GM19455 (cell line): Measurements from ENCODE around the gene SFMBT1.

Source experiments
- ATAC-seq: cut with Tn5 transposase; IDR thresholded peaks from one replicate; pipeline ENCODE4 v1.9.1; 2021; ENCODE audit not compliant: unreplicated experiment

The SFMBT1 gene

GRCh38 chr3:52925405-52926313 lies 120.2 kb downstream of the SFMBT1 start:
- ATAC-seq = no peak

GRCh38 chr3:52923963-52924362 lies 121.9 kb downstream of the SFMBT1 start:
- ATAC-seq = no peak

- no peak for ATAC-seq
Observed at GRCh38 chr3:52920841-52921240, 125.0 kb downstream of the SFMBT1 start.

- ATAC-seq = no peak
Observed at GRCh38 chr3:52917044-52917443, 128.8 kb downstream of the SFMBT1 start.

GRCh38 chr3:52915294-52915693 lies 130.6 kb downstream of the SFMBT1 start:
- no peak for ATAC-seq

GRCh38 chr3:52912885-52913731 lies 132.8 kb downstream of the SFMBT1 start:
- no peak for ATAC-seq

GRCh38 chr3:52910823-52911222 lies 135.1 kb downstream of the SFMBT1 start:
- no peak for ATAC-seq

- ATAC-seq = no peak
Observed at GRCh38 chr3:52907497-52907896, 138.4 kb downstream of the SFMBT1 start.

GRCh38 chr3:52904552-52904951 lies 141.3 kb downstream of the SFMBT1 start:
- no peak for ATAC-seq

- ATAC-seq = no peak
Observed at GRCh38 chr3:52904000-52904399, 141.9 kb downstream of the SFMBT1 start.

GRCh38 chr3:52897130-52898122 lies 148.4 kb downstream of the SFMBT1 start, which contains the start of gene STIMATE:
Gene STIMATE (minus strand): TSS chr3:52897548. CDS start chr3:52897450, 98 bp downstream.
- ATAC-seq = peak; percentile 91

GRCh38 chr3:52896613-52897012 lies 149.3 kb downstream of the SFMBT1 start:
- ATAC-seq = no peak

- ATAC-seq = no peak
Observed at GRCh38 chr3:52896151-52896550, 149.7 kb downstream of the SFMBT1 start.

GRCh38 chr3:52895418-52895817 lies 150.5 kb downstream of the SFMBT1 start:
- no peak for ATAC-seq

- ATAC-seq = no peak
Observed at GRCh38 chr3:52894756-52895155, 151.1 kb downstream of the SFMBT1 start.

- no peak for ATAC-seq
Observed at GRCh38 chr3:52893723-52894122, 152.2 kb downstream of the SFMBT1 start.

- ATAC-seq = no peak
Observed at GRCh38 chr3:52892625-52893311, 153.1 kb downstream of the SFMBT1 start.

- ATAC-seq = no peak
Observed at GRCh38 chr3:52892290-52892624, 153.6 kb downstream of the SFMBT1 start.

GRCh38 chr3:52891615-52892081 lies 154.2 kb downstream of the SFMBT1 start:
- no peak for ATAC-seq

- ATAC-seq = no peak
Observed at GRCh38 chr3:52891164-52891563, 154.7 kb downstream of the SFMBT1 start.
